OCI-LY3 (cell line): ENCODE results near the gene WWOX.

Experiments used
- EZH2phosphoT487 ChIP-seq: fragments of 200-600 bp; shearing (Covaris generic); IDR thresholded peaks from 2 replicates; pipeline ENCODE4 v1.6.1; 2018; ENCODE audit warnings: antibody characterized with exemption, mixed run types, low read depth
- TF ChIP-seq, protein P1 (sequence below): fragments of 200-600, 300-600 bp; sonication (generic); IDR thresholded peaks from 2 replicates; pipeline ENCODE4 v1.5.1; 2014; ENCODE audit warnings: antibody characterized with exemption, low read length, low read depth

DNA sequence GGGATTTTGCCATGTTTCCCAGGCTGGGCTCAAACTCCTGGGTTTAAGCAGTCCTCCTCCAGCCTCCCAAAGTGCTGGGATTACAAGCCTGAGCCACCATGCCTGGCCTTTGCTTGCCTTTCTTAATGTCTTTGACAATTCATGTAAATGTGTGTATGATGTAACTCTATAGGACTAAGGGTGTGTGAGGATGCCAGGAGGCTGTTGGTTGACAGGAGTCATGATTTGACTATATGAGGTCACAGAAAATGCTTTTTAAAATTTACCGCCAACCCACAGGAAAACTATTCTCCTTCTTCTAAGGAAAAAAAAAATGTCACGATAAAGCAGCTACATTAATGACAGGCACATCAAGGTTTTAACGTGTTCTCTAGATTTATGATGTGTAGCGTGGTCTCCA, 118.8 kb downstream of the WWOX start:
- TF ChIP-seq, protein P1, sequence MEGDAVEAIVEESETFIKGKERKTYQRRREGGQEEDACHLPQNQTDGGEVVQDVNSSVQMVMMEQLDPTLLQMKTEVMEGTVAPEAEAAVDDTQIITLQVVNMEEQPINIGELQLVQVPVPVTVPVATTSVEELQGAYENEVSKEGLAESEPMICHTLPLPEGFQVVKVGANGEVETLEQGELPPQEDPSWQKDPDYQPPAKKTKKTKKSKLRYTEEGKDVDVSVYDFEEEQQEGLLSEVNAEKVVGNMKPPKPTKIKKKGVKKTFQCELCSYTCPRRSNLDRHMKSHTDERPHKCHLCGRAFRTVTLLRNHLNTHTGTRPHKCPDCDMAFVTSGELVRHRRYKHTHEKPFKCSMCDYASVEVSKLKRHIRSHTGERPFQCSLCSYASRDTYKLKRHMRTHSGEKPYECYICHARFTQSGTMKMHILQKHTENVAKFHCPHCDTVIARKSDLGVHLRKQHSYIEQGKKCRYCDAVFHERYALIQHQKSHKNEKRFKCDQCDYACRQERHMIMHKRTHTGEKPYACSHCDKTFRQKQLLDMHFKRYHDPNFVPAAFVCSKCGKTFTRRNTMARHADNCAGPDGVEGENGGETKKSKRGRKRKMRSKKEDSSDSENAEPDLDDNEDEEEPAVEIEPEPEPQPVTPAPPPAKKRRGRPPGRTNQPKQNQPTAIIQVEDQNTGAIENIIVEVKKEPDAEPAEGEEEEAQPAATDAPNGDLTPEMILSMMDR = no peak
- TF ChIP-seq EZH2phosphoT487 = no peak
